Activated CD8-positive, alpha-beta T cell treated with anti-CD3 and anti-CD28 coated beads, Interleukin-2, amount 10 ng/mL, durations not matched to agents 7 days and 5 days (primary cell): Measurements from ENCODE around the gene SLC22A3. TPM values are rescaled to one million over a fixed set of nuclear protein-coding genes. Genes with fewer than 3 reads are reported as not detected.
A peak's percentile ranks its signal among the peaks of the same experiment; 100 is the strongest.

Experiments
- ATAC-seq: fragments of 150-1000 bp; cut with Tn5 transposase; one replicate; pipeline ENCODE4 v1.10.0; 2021; ENCODE audit warnings: moderate library complexity
- CTCF ChIA-PET: fragments of 350-600 bp; sonication (Branson Sonifier 250); formaldehyde crosslinking; loops from one replicate; lab custom pipeline; 2021; ENCODE audit warnings: antibody characterized with exemption; lab: Charles Lee
- POLR2A ChIA-PET: fragments of 350-600 bp; sonication (Branson Sonifier 250); formaldehyde crosslinking; loops from one replicate; lab custom pipeline; 2021; ENCODE audit warnings: antibody characterized with exemption; lab: Charles Lee
- DNase-seq: peaks from one replicate; pipeline ENCODE4 v3.0.0-alpha.2; 2020
- H3K27ac Mint-ChIP-seq: one replicate; pipeline ENCODE4 v1.8.0; 2021; ENCODE audit warnings: mild to moderate bottlenecking, mixed read lengths
- H3K27me3 Mint-ChIP-seq: one replicate; pipeline ENCODE4 v1.8.0; 2021; ENCODE audit warnings: low read depth, mixed read lengths
- H3K36me3 Mint-ChIP-seq: one replicate; pipeline ENCODE4 v1.8.0; 2021; ENCODE audit warnings: low read depth, mixed read lengths
- H3K4me1 Mint-ChIP-seq: one replicate; pipeline ENCODE4 v1.8.0; 2021; ENCODE audit warnings: low read depth, mixed read lengths
- H3K4me3 Mint-ChIP-seq: one replicate; pipeline ENCODE4 v1.8.0; 2021; ENCODE audit warnings: mild to moderate bottlenecking, mixed read lengths
- H3K9me3 Mint-ChIP-seq: one replicate; pipeline ENCODE4 v1.8.0; 2022; ENCODE audit warnings: mixed read lengths; ENCODE audit not compliant: insufficient read depth
- total RNA-seq, 2 experiments: library from RNA; stranded (reverse); gene quantifications; one replicate each; pipeline ENCODE4 v1.2.3, GENCODE V29; 2021

Gene SLC22A3
- total RNA-seq, 2 experiments from 2014 or later = not detected

DNA sequence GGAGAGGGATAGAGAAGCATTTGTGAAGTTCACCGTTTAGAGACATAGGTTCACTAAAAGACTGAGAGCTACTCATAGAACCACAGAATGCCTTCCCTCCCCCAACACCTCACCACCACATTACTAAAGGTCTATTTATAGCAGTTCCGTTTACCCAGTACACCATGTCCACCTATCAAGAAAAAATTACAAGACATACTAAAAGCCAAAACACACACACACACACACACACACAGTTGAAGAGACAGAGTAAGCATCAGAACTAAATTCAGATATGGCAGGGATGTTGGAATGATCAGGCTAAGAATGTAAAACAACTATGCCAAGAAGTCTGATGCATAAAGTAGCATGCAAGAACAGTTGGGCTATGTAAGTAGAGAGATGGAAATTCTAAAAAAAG is 52.3 kb downstream of the SLC22A3 start:
- peaks cover 19% of the 10 kb centered on the region for H3K4me1 Mint-ChIP-seq
- no peaks in the 10 kb centered on the region for H3K9me3 Mint-ChIP-seq
- CTCF ChIA-PET = no interaction called here
- peak overlapping the region; percentile 2 for H3K27ac Mint-ChIP-seq
- POLR2A ChIA-PET = interaction anchor here (0.6 kb wide), 1 partner anchor 696 kb away, joined by 3 read pairs; no protein-coding TSS in a partner anchor
- peaks cover 13% of the 10 kb centered on the region for H3K27me3 Mint-ChIP-seq
- H3K36me3 Mint-ChIP-seq = no peaks in the 10 kb centered on the region
- no peak overlapping the region for H3K4me3 Mint-ChIP-seq
- ATAC-seq (no peak), DNase-seq (no peak)

- POLR2A ChIA-PET = no interaction called here
- Mint-ChIP-seq H3K27ac (no peak overlapping the region), H3K27me3 (peaks cover 28% of the 10 kb centered on the region), H3K36me3 (no peaks in the 10 kb centered on the region), H3K9me3 (no peaks in the 10 kb centered on the region), H3K4me3 (no peak overlapping the region), H3K4me1 (no peaks in the 10 kb centered on the region)
- CTCF ChIA-PET = no interaction called here
- no peak for ATAC-seq
- no peak for DNase-seq
Observed at GRCh38 chr6:160408528-160408927, 60.4 kb downstream of the SLC22A3 start.

GRCh38 chr6:160412993-160413392 is 64.8 kb downstream of the SLC22A3 start:
- ATAC-seq = no peak
- no peak for DNase-seq
- CTCF ChIA-PET = no interaction called here
- no peak overlapping the region for H3K27ac Mint-ChIP-seq
- H3K4me3 Mint-ChIP-seq = no peak overlapping the region
- H3K9me3 Mint-ChIP-seq = no peaks in the 10 kb centered on the region
- H3K4me1 Mint-ChIP-seq = no peaks in the 10 kb centered on the region
- H3K36me3 Mint-ChIP-seq = no peaks in the 10 kb centered on the region
- H3K27me3 Mint-ChIP-seq = peaks cover 23% of the 10 kb centered on the region
- POLR2A ChIA-PET = no interaction called here

- ChIA-PET CTCF (interaction anchor here (0.8 kb wide), 1 partner anchor 23 kb away, joined by 3 read pairs; no protein-coding TSS in a partner anchor), POLR2A (no interaction called here)
- H3K36me3 Mint-ChIP-seq = no peaks in the 10 kb centered on the region
- H3K9me3 Mint-ChIP-seq = no peaks in the 10 kb centered on the region
- DNase-seq (no peak), ATAC-seq (no peak)
- H3K4me3 Mint-ChIP-seq = no peak overlapping the region
- peaks cover 23% of the 10 kb centered on the region for H3K27me3 Mint-ChIP-seq
- no peak overlapping the region for H3K27ac Mint-ChIP-seq
- no peaks in the 10 kb centered on the region for H3K4me1 Mint-ChIP-seq
Observed at GRCh38 chr6:160417146-160417545, 69.0 kb downstream of the SLC22A3 start.

DNA sequence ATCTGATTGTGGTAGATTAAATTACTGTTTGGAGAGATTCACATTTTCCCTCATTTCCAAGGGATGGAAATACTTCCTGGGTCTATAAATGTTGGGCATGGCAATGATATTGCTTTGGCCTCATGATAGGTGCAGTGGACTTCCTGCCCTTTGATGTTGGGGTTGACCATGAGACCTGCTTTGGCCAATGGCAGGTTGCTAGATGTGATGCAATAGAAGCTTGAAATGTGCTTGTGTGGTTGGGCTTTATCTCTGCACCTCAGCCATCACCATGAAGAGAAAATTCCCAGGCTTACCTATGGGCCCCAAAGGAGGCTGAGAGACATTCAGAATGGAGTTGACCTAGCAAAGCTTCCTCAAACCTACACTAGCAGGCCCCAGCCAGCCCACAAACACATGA is 69.4 kb downstream of the SLC22A3 start:
- CTCF ChIA-PET = interaction anchor here (0.8 kb wide), 1 partner anchor 23 kb away, joined by 3 read pairs; no protein-coding TSS in a partner anchor

DNA sequence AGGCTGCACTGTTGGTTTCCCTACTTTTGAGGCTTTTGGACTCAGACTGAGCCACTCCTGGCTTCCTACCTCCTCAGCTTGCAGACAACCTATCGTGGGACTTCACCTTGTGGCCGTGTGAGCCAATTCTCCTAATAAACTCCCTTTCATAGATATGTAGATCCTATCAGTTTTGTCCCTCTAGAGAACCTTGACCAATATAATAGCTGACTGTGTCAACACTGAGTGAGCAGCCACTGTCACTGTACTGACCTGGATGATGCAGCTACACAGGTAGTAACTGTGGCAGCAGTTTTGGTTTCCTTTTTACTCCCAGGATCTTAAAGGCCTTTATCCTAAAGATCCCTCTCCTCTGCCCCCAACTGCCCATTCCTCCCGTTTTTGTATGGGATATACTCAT is 70.2 kb downstream of the SLC22A3 start:
- Mint-ChIP-seq H3K27me3 (peaks cover 18% of the 10 kb centered on the region), H3K4me3 (no peak overlapping the region), H3K36me3 (no peaks in the 10 kb centered on the region), H3K4me1 (no peaks in the 10 kb centered on the region), H3K9me3 (no peaks in the 10 kb centered on the region), H3K27ac (no peak overlapping the region)
- CTCF ChIA-PET = no interaction called here
- POLR2A ChIA-PET = no interaction called here
- ATAC-seq (no peak), DNase-seq (no peak)

More for the DNA sequence above, 69.4 kb downstream of the SLC22A3 start:
- Mint-ChIP-seq H3K27me3 (peaks cover 23% of the 10 kb centered on the region), H3K4me3 (no peak overlapping the region), H3K9me3 (no peaks in the 10 kb centered on the region), H3K27ac (no peak overlapping the region), H3K36me3 (no peaks in the 10 kb centered on the region), H3K4me1 (no peaks in the 10 kb centered on the region)
- no peak for DNase-seq
- no peak for ATAC-seq
- POLR2A ChIA-PET = no interaction called here

- Mint-ChIP-seq H3K27me3 (peaks cover 17% of the 10 kb centered on the region), H3K4me1 (no peaks in the 10 kb centered on the region), H3K9me3 (no peaks in the 10 kb centered on the region), H3K27ac (no peak overlapping the region), H3K36me3 (no peaks in the 10 kb centered on the region), H3K4me3 (no peak overlapping the region)
- CTCF ChIA-PET = no interaction called here
- no peak for ATAC-seq
- POLR2A ChIA-PET = no interaction called here
- no peak for DNase-seq
Observed at GRCh38 chr6:160419488-160419887, 71.3 kb downstream of the SLC22A3 start.

DNA sequence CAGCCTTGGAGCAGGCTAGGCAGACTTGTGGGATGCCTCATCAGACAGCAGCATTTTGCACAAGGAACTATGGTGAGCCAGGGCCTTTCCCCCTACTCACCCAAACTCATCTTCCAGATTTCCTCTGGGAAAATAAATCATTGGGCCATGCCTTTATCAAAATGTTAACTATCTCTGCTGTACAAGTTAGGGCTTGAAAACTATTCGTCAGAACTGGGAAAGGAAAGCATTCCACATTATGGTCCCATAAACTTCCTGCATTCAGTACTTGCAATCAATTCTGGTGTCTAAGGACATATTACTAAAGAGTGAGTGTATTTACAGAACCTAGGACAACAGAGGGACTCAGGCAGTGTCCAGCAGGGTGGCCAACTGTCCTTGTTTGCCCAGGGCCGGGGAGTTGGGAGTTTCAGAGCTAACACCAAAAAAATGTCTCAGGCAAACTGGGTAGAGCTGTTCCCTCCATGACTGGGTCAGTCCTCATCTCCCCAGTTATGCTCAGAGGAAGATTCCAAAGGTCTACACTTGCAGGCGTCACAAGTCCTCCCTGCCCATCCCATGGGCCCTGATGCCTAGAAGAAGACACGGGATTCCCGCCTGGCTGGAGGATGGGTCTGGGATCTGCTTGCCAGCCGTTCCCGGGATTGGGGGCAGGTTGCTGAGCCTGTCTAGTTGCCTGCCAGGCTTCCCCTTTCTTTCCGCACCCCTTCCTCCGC is 72.2 kb downstream of the SLC22A3 start:
- CTCF ChIA-PET = no interaction called here
- Mint-ChIP-seq H3K27me3 (peaks cover 22% of the 10 kb centered on the region), H3K36me3 (no peaks in the 10 kb centered on the region), H3K4me1 (no peaks in the 10 kb centered on the region), H3K9me3 (no peaks in the 10 kb centered on the region), H3K4me3 (no peak overlapping the region), H3K27ac (no peak overlapping the region)
- POLR2A ChIA-PET = no interaction called here
- ATAC-seq (no peak), DNase-seq (no peak)

DNA sequence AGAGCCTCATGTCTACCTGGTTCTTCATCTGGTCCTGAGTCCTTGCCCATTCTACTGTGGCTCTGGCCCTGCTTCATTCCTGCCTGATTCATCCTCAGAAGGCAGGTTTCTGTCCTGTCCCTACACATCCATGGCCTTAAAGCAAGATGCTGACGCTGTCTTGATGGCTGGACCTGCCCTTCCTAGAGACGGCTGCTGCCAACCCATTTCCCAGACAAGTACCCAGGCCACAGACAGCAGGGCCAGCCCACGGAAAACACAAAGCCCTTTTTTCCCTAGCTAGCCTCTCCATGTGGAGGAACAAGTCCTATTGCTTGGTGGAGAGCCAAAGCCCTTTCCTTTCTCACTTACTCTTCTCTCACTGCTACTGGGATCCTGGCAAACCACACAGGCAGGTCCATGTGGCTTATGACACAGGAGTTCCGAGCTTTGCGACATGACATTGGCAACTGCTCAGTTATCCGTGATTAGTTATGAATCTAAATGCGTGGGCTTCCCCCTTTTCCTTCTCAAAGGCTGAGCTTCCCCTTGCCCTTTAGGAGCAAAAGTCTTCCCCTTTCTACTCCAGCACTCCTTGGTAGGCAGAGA is 72.9 kb downstream of the SLC22A3 start:
- ChIA-PET POLR2A (no interaction called here), CTCF (no interaction called here)
- ATAC-seq = no peak
- no peaks in the 10 kb centered on the region for H3K36me3 Mint-ChIP-seq
- no peak overlapping the region for H3K27ac Mint-ChIP-seq
- no peak for DNase-seq
- peaks cover 19% of the 10 kb centered on the region for H3K27me3 Mint-ChIP-seq
- H3K9me3 Mint-ChIP-seq = no peaks in the 10 kb centered on the region
- H3K4me1 Mint-ChIP-seq = peaks cover under 1% of the 10 kb centered on the region
- H3K4me3 Mint-ChIP-seq = no peak overlapping the region

DNA sequence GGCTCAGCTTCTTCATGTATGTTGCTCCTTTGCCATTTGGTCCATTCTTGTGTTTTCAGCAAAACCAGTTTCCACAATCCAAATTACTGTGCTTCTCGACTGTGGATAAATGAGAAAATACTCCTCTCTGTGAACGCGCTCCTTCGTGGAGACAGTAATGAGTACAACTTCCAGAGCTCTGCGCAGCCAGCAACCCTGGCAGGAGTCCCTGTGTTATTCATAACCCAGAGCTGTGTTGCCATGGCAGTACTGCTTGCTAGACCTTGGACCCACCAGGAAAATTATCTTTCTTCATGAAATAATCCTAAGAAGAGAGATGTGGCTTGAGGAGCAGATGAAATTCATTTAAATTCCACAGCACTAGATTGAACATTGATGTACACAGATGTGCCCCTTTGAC is 73.7 kb downstream of the SLC22A3 start:
- ATAC-seq = no peak
- no peak for DNase-seq
- peaks cover 8% of the 10 kb centered on the region for H3K4me1 Mint-ChIP-seq
- no peaks in the 10 kb centered on the region for H3K36me3 Mint-ChIP-seq
- ChIA-PET POLR2A (no interaction called here), CTCF (no interaction called here)
- peaks cover 21% of the 10 kb centered on the region for H3K27me3 Mint-ChIP-seq
- H3K27ac Mint-ChIP-seq = no peak overlapping the region
- H3K9me3 Mint-ChIP-seq = no peaks in the 10 kb centered on the region
- H3K4me3 Mint-ChIP-seq = no peak overlapping the region

- no peak overlapping the region for H3K27ac Mint-ChIP-seq
- no peaks in the 10 kb centered on the region for H3K9me3 Mint-ChIP-seq
- POLR2A ChIA-PET = no interaction called here
- ATAC-seq = no peak
- H3K4me3 Mint-ChIP-seq = no peak overlapping the region
- H3K4me1 Mint-ChIP-seq = peaks cover 8% of the 10 kb centered on the region
- no peaks in the 10 kb centered on the region for H3K36me3 Mint-ChIP-seq
- no peak for DNase-seq
- peaks cover 38% of the 10 kb centered on the region for H3K27me3 Mint-ChIP-seq
- CTCF ChIA-PET = no interaction called here
Observed at GRCh38 chr6:160424256-160424655, 76.1 kb downstream of the SLC22A3 start.

DNA sequence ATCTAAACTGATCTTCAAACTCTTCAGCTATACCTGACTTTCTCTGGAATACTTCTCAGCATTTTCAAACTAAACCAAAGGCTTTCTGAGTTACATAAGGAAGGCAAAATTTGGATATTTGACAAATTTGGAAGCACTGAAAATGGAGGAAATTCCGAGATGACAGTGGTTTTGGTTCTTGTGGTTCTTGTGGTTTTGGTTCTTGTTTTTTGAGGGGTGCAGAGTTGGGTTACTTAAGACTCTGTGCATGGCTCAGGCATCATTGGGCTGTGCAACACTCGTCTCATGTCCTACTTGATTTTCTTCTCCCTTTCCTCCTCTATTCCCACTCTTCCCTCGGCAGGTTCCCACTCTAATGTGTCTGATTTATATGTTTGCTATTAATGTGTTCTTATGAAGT is 78.0 kb downstream of the SLC22A3 start:
- Mint-ChIP-seq H3K9me3 (no peaks in the 10 kb centered on the region), H3K4me1 (peaks cover 8% of the 10 kb centered on the region), H3K27me3 (peaks cover 48% of the 10 kb centered on the region), H3K27ac (no peak overlapping the region), H3K4me3 (no peak overlapping the region), H3K36me3 (no peaks in the 10 kb centered on the region)
- no peak for ATAC-seq
- DNase-seq = no peak
- POLR2A ChIA-PET = no interaction called here
- CTCF ChIA-PET = no interaction called here
